GM12878 (cell line): Measurements from ENCODE around the gene DBET. TPM values are rescaled to one million over a fixed set of nuclear protein-coding genes. Genes with fewer than 3 reads are reported as not detected.
"Not testable (repeated sequence)": the region's sequence is repeated elsewhere in the genome, so short reads cannot be mapped to it uniquely, and the experiment has no call there.

ENCODE experiments used
- ATAC-seq: fragments of 200-7000 bp; cut with Tn5 transposase; 3 replicates; pipeline ENCODE4 v1.9.1; 2020; ENCODE audit warnings: mild to moderate bottlenecking, moderate library complexity
- BruUV-seq: library from RNA; stranded (reverse); fragments of 400-500 nt; replicated peaks from 2 replicates; lab custom pipeline; 2021; lab: Mats Ljungman, UMichigan
- CTCF ChIA-PET: fragments of 300-600 bp; sonication (Branson Sonifier 250); formaldehyde crosslinking; extraction: SDS; loops from one replicate; lab custom pipeline; 2021; ENCODE audit warnings: inconsistent platforms; lab: Yijun Ruan, JAX
- POLR2A ChIA-PET: fragments of 350-600 bp; formaldehyde crosslinking; extraction: SDS; loops from one replicate; lab custom pipeline; 2021; ENCODE audit warnings: inconsistent platforms; lab: Charles Lee
- RAD21 ChIA-PET: fragments of 300-600 bp; sonication (Branson Sonifier 250); formaldehyde crosslinking; loops from one replicate; lab custom pipeline; 2023; ENCODE audit warnings: antibody characterized with exemption; ENCODE audit not compliant: unreplicated experiment; lab: Charles Lee
- SMC1A ChIA-PET: fragments of 300-600 bp; sonication (Branson Sonifier 250); formaldehyde crosslinking; loops from one replicate; lab custom pipeline; 2023; ENCODE audit not compliant: unreplicated experiment, uncharacterized antibody; lab: Charles Lee
- DNase-seq: peaks from one replicate; pipeline ENCODE4 v3.0.0-alpha.2; 2011; ENCODE audit warnings: low read depth, low spot score
- FAIRE-seq: peaks from 3 replicates; lab custom pipeline; 2011; peaks lifted over from hg19 to GRCh38; lab: Jason Lieb, UNC
- H2AFZ ChIP-seq: 2 replicates; pipeline ENCODE4 v1.6.0; 2011; ENCODE audit warnings: low read depth, low read length, control low read depth; ENCODE audit not compliant: control insufficient read depth
- H3K27ac ChIP-seq: 2 replicates; pipeline ENCODE4 v1.5.1; 2011; ENCODE audit warnings: control low read depth; ENCODE audit not compliant: control insufficient read depth, insufficient read depth
- H3K27me3 ChIP-seq, 2 experiments: replicated peaks in 1 of 2; 2 replicates each; pipeline versions ENCODE4 v1.6.0 to v1.6.1; 2011; ENCODE audit warnings: low read length in 1 of 2; ENCODE audit not compliant: control insufficient read depth in 2 of 2, insufficient read depth in 2 of 2
- H3K36me3 ChIP-seq, 2 experiments: 2 replicates each; pipeline ENCODE4 v1.5.1; 2011; ENCODE audit warnings: low read length in 1 of 2; ENCODE audit not compliant: control insufficient read depth in 2 of 2, insufficient read depth in 2 of 2
- H3K4me1 ChIP-seq: 2 replicates; pipeline ENCODE4 v1.6.1; 2011; ENCODE audit warnings: mild to moderate bottlenecking, low read length, moderate library complexity, mixed read lengths; ENCODE audit not compliant: control insufficient read depth, insufficient read depth
- H3K4me2 ChIP-seq: 2 replicates; pipeline ENCODE4 v1.6.0; 2011; ENCODE audit warnings: control low read depth; ENCODE audit not compliant: control insufficient read depth, insufficient read depth
- H3K4me3 ChIP-seq: fragments of 200-600 bp; sonication (generic); 2 replicates; pipeline ENCODE4 v1.5.1; 2016
- H3K79me2 ChIP-seq: 2 replicates; pipeline ENCODE4 v1.6.0; 2011; ENCODE audit warnings: low read length; ENCODE audit not compliant: control insufficient read depth, insufficient read depth
- H3K9ac ChIP-seq: 2 replicates; pipeline ENCODE4 v1.8.0; 2011; ENCODE audit warnings: low read length, control low read depth, mixed read lengths; ENCODE audit not compliant: control insufficient read depth, insufficient read depth
- H3K9me3 ChIP-seq: replicated peaks from 3 replicates; pipeline ENCODE4 v1.5.1; 2011; ENCODE audit warnings: mild to moderate bottlenecking, low read length; ENCODE audit not compliant: control insufficient read depth, insufficient read depth
- H4K20me1 ChIP-seq: 2 replicates; pipeline ENCODE4 v1.6.0; 2011; ENCODE audit not compliant: control insufficient read depth, insufficient read depth
- WGBS: methylation state at CpG from one replicate; pipeline ENCODE4 v1.1.6; 2016; ENCODE audit warnings: low lambda C conversion rate; ENCODE audit not compliant: insufficient replicate concordance, insufficient coverage; ENCODE audit errors: missing lambda C conversion rate; 5-methylcytosine and 5-hydroxymethylcytosine counted together
- in situ Hi-C: fragments of 300-500 bp; cut with MboI; formaldehyde crosslinking; loops from 9 replicates; pipeline ENCODE4 v1.14.3; 2018; ENCODE audit warnings: mixed read lengths
- intact Hi-C: fragments of 100-400 bp; cut with micrococcal nuclease; formaldehyde crosslinking; loops from one replicate; pipeline ENCODE4 v1.14.2; 2022; ENCODE audit not compliant: unreplicated experiment
- polyA plus RNA-seq, 11 experiments: library from polyadenylated mRNA; depleted of rRNA in 4 of 11; unstranded in 6 of 11; stranded (reverse) in 5 of 11; fragments of >200 nt; fragmentation: Nextera tagmentation in 4 of 11; fragmentation: Illumina TruSeq in 1 of 11; extraction: Ambion mirVana in 4 of 11; extraction: Trizol in 1 of 11; gene quantifications; 1 replicate in 1 of 11; 2 replicates in 10 of 11; pipeline versions ENCODE4 v1.2.1 to v1.2.3, GENCODE V29; 2011 to 2016; ENCODE audit warnings: inconsistent platforms in 2 of 11, missing spikeins in 2 of 11, low read depth in 1 of 11
- small RNA-seq: library from RNA; depleted of rRNA; stranded (forward); fragments of <200 nt; gene quantifications from one replicate; pipeline ENCODE3, GENCODE V24; 2014
- total RNA-seq, 4 experiments: library from RNA; depleted of rRNA in 3 of 4; stranded (reverse); fragments of >200 nt in 3 of 4; fragmentation: Illumina TruSeq in 1 of 4; extraction: Trizol in 1 of 4; gene quantifications; 2 replicates each; pipeline versions ENCODE4 v1.2.1 to v1.2.3, GENCODE V29; 2013 to 2021

Gene DBET
- total and polyA plus RNA-seq, 10 of the 15 experiments (the other 5 are each of a cell fraction or from before 2014, with no cell fraction given) = not detected

DNA sequence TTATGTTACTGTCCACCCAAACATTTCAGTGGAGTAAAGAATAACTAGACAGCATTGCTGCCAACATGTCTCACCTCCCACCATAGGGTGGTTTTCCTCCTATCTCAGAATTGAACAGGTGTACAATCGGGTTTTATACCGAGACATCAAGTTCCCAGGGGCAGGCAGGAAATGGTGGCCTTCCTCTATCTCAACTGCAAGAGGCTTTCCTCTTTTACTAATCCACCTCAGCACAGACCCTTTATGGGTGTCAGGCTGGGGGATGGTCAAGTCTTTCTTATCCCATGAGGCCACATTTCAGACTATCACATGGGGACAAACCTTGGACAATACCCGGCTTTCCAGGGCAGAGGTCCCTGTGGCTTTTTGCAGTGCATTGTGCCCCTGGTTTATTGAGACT, 48.6 kb downstream of the DBET start:
- H3K27me3 ChIP-seq, H3K9ac ChIP-seq, H3K4me3 ChIP-seq, H3K4me2 ChIP-seq, DNase-seq, H3K9me3 ChIP-seq, SMC1A ChIA-PET, in situ Hi-C loops, POLR2A ChIA-PET, H3K36me3 ChIP-seq, H3K27ac ChIP-seq, intact Hi-C loops, H4K20me1 ChIP-seq, H2AFZ ChIP-seq, FAIRE-seq, BruUV-seq, ATAC-seq, CTCF ChIA-PET, H3K4me1 ChIP-seq, RAD21 ChIA-PET, H3K79me2 ChIP-seq: not testable (repeated sequence)
- 0% methylated on average over 3 of the region's 3 CpGs for WGBS

DNA sequence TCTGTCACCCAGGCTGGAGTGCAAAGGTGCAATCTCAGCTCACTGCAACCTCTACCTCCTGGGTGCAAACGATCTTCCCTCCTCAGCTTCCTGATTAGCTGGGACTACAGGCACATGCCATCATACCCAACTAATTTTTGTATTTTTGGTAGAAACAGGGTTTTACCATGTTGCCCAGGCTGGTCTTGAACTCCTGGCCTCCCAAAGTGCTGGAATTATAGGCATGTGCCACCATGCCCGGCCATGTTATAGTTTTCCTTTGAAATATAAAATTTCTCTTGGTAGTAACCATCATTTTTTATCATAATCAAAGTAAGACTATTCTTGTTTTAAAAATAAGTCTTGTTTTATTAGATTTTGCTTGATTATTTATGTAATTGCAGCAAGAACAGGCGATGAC, 50.7 kb downstream of the DBET start:
- RAD21 ChIA-PET, in situ Hi-C loops: not testable (repeated sequence)

More for the DNA sequence above, 50.7 kb downstream of the DBET start:
- ATAC-seq, H2AFZ ChIP-seq, H3K9me3 ChIP-seq, BruUV-seq, H3K36me3 ChIP-seq, H3K27me3 ChIP-seq, DNase-seq, POLR2A ChIA-PET, H3K27ac ChIP-seq, CTCF ChIA-PET, H3K9ac ChIP-seq, H3K79me2 ChIP-seq, H4K20me1 ChIP-seq, H3K4me1 ChIP-seq, intact Hi-C loops, SMC1A ChIA-PET, FAIRE-seq, H3K4me2 ChIP-seq, H3K4me3 ChIP-seq: not testable (repeated sequence)
- WGBS = 7% methylated on average over 3 of the region's 3 CpGs

Small RNA genes lying within 50 kb of the gene (small RNA-seq; reads per million reads assigned to genes)
- gene RNA5SP174 = 0.23 reads per million
- 0.23 reads per million for gene RNA5SP175

Other genes starting within 250 kb of the DBET start
- 28.9 and 37.7 TPM in 2 replicates for gene FRG1, start 123.6 kb upstream of the DBET start, total RNA-seq (2014; rRNA removed)
- 79.2 and 83.8 TPM in 2 replicates for gene FRG1, start 123.6 kb upstream of the DBET start, total RNA-seq (2014; rRNA removed; fragmentation: Illumina TruSeq; extraction: Trizol)
- 44.6 and 48.4 TPM in 2 replicates for gene FRG1, start 123.6 kb upstream of the DBET start, total RNA-seq (2021)
- gene FRG1, start 123.6 kb upstream of the DBET start, polyA plus RNA-seq (2011; rRNA removed) = 35.3 and 53.3 TPM in 2 replicates
- gene FRG1, start 123.6 kb upstream of the DBET start, polyA plus RNA-seq (2014; fragmentation: Illumina TruSeq; extraction: Trizol) = 96.8 and 102 TPM in 2 replicates
- 100 to 1,000 TPM; 113 to 190 TPM for gene FRG1, start 123.6 kb upstream of the DBET start, polyA plus RNA-seq (2014; fragmentation: Nextera tagmentation; extraction: Ambion mirVana)
- gene FRG1, start 123.6 kb upstream of the DBET start, polyA plus RNA-seq (2014; rRNA removed) = 34.3 and 44.7 TPM in 2 replicates
- 10 to 100 TPM; 56.2 to 61.0 TPM for gene FRG1, start 123.6 kb upstream of the DBET start, polyA plus RNA-seq (2016; fragmentation: Nextera tagmentation; extraction: Ambion mirVana)
- gene FRG2, start 37.2 kb upstream of the DBET start, total RNA-seq (2014; rRNA removed) = not detected in 2 replicates
- gene FRG2, start 37.2 kb upstream of the DBET start, total RNA-seq (2014; rRNA removed; fragmentation: Illumina TruSeq; extraction: Trizol) = not detected in 2 replicates
- gene FRG2, start 37.2 kb upstream of the DBET start, total RNA-seq (2021) = not detected in 2 replicates
- not detected in 2 replicates for gene FRG2, start 37.2 kb upstream of the DBET start, polyA plus RNA-seq (2011; rRNA removed)
- gene FRG2, start 37.2 kb upstream of the DBET start, polyA plus RNA-seq (2014; fragmentation: Illumina TruSeq; extraction: Trizol) = 0.21 TPM in 1 of 2 replicates, not detected in the other
- gene FRG2, start 37.2 kb upstream of the DBET start, polyA plus RNA-seq (2014; fragmentation: Nextera tagmentation; extraction: Ambion mirVana) = not detected
- 0.04 TPM in 1 of 2 replicates, not detected in the other for gene FRG2, start 37.2 kb upstream of the DBET start, polyA plus RNA-seq (2014; rRNA removed)
- gene FRG2, start 37.2 kb upstream of the DBET start, polyA plus RNA-seq (2016; fragmentation: Nextera tagmentation; extraction: Ambion mirVana) = not detected
- gene DUX4, start 109.3 kb downstream of the DBET start, total RNA-seq (2014; rRNA removed) = not detected in 2 replicates
- gene DUX4, start 109.3 kb downstream of the DBET start, total RNA-seq (2014; rRNA removed; fragmentation: Illumina TruSeq; extraction: Trizol) = not detected in 2 replicates
- gene DUX4, start 109.3 kb downstream of the DBET start, total RNA-seq (2021) = not detected in 2 replicates
- not detected in 2 replicates for gene DUX4, start 109.3 kb downstream of the DBET start, polyA plus RNA-seq (2011; rRNA removed)
- gene DUX4, start 109.3 kb downstream of the DBET start, polyA plus RNA-seq (2014; fragmentation: Illumina TruSeq; extraction: Trizol) = not detected in 2 replicates
- not detected for gene DUX4, start 109.3 kb downstream of the DBET start, polyA plus RNA-seq (2014; fragmentation: Nextera tagmentation; extraction: Ambion mirVana)
- not detected in 2 replicates for gene DUX4, start 109.3 kb downstream of the DBET start, polyA plus RNA-seq (2014; rRNA removed)
- not detected for gene DUX4, start 109.3 kb downstream of the DBET start, polyA plus RNA-seq (2016; fragmentation: Nextera tagmentation; extraction: Ambion mirVana)